ENCODE results near the gene ICAM1.

Gene ICAM1

DNA sequence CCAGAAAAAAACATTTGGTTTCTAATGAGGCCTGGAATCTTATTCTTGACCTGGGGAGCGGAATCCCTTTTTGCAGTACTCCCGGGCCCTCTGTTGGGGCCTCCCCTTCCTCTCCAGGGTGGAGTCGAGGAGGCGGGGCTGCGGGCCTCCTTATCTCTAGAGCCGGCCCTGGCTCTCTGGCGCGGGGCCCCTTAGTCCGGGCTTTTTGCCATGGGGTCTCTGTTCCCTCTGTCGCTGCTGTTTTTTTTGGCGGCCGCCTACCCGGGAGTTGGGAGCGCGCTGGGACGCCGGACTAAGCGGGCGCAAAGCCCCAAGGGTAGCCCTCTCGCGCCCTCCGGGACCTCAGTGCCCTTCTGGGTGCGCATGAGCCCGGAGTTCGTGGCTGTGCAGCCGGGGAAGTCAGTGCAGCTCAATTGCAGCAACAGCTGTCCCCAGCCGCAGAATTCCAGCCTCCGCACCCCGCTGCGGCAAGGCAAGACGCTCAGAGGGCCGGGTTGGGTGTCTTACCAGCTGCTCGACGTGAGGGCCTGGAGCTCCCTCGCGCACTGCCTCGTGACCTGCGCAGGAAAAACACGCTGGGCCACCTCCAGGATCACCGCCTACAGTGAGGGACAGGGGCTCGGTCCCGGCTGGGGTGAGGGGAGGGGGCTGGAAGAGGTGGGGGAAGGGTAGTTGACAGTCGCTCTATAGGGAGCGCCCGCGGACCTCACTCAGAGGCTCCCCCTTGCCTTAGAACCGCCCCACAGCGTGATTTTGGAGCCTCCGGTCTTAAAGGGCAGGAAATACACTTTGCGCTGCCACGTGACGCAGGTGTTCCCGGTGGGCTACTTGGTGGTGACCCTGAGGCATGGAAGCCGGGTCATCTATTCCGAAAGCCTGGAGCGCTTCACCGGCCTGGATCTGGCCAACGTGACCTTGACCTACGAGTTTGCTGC is 16.1 kb downstream of the ICAM1 start, which contains the start of gene ICAM4:
TSS of gene ICAM4 (plus strand) at position 153 of the 935 bp plus-strand sequence. CDS start at position 211, 58 bp downstream.
- TF ChIP-seq, protein P1, sequence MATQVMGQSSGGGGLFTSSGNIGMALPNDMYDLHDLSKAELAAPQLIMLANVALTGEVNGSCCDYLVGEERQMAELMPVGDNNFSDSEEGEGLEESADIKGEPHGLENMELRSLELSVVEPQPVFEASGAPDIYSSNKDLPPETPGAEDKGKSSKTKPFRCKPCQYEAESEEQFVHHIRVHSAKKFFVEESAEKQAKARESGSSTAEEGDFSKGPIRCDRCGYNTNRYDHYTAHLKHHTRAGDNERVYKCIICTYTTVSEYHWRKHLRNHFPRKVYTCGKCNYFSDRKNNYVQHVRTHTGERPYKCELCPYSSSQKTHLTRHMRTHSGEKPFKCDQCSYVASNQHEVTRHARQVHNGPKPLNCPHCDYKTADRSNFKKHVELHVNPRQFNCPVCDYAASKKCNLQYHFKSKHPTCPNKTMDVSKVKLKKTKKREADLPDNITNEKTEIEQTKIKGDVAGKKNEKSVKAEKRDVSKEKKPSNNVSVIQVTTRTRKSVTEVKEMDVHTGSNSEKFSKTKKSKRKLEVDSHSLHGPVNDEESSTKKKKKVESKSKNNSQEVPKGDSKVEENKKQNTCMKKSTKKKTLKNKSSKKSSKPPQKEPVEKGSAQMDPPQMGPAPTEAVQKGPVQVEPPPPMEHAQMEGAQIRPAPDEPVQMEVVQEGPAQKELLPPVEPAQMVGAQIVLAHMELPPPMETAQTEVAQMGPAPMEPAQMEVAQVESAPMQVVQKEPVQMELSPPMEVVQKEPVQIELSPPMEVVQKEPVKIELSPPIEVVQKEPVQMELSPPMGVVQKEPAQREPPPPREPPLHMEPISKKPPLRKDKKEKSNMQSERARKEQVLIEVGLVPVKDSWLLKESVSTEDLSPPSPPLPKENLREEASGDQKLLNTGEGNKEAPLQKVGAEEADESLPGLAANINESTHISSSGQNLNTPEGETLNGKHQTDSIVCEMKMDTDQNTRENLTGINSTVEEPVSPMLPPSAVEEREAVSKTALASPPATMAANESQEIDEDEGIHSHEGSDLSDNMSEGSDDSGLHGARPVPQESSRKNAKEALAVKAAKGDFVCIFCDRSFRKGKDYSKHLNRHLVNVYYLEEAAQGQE (IDR thresholded peaks at IDR 0.05; ENCODE audit: insufficient read depth in 1 of 2, low read depth in 2 of 2, low read length in 2 of 2) = no peak
- no peak for TF ChIP-seq SIN3A (IDR thresholded peaks at IDR 0.05; ENCODE audit: borderline replicate concordance, insufficient read depth, low read length)
- no peak for TF ChIP-seq TAF1 (IDR thresholded peaks at IDR 0.05; ENCODE audit: borderline replicate concordance, insufficient read depth, low read length)
- TF ChIP-seq POLR2AphosphoS5 (IDR thresholded peaks at IDR 0.05; ENCODE audit: low read depth, low read length) = no peak
- TF ChIP-seq FOXP2 (optimal IDR thresholded peaks at IDR 0.05; ENCODE audit: borderline replicate concordance, extremely low read depth, extremely low read length, insufficient read depth) = no peak

DNA sequence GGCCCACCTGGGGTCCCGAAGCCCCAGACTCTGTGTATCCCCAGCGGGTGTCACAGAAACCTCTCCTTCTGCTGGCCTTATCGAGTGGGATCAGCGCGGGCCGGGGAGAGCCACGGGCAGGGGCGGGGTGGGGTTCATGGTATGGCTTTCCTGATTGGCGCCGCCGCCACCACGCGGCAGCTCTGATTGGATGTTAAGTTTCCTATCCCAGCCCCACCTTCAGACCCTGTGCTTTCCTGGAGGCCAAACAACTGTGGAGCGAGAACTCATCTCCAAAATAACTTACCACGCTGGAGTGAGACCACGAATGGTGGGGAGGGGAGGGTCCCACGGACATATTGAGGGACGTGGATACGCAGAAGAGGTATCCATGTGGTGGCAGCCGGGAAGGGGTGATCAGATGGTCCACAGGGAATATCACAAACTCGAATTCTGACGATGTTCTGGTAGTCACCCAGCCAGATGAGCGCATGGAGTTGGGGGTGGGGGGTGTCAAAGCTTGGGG is 17.8 kb downstream of the ICAM1 start:
- no peak for TF ChIP-seq SIN3A (IDR thresholded peaks at IDR 0.05; ENCODE audit: borderline replicate concordance, insufficient read depth, low read length)
- TF ChIP-seq POLR2AphosphoS5 (IDR thresholded peaks at IDR 0.05; ENCODE audit: low read depth, low read length) = no peak
- TF ChIP-seq, protein P1 (IDR thresholded peaks at IDR 0.05; ENCODE audit: insufficient read depth in 1 of 2, low read depth in 2 of 2, low read length in 2 of 2) = no peak

DNA sequence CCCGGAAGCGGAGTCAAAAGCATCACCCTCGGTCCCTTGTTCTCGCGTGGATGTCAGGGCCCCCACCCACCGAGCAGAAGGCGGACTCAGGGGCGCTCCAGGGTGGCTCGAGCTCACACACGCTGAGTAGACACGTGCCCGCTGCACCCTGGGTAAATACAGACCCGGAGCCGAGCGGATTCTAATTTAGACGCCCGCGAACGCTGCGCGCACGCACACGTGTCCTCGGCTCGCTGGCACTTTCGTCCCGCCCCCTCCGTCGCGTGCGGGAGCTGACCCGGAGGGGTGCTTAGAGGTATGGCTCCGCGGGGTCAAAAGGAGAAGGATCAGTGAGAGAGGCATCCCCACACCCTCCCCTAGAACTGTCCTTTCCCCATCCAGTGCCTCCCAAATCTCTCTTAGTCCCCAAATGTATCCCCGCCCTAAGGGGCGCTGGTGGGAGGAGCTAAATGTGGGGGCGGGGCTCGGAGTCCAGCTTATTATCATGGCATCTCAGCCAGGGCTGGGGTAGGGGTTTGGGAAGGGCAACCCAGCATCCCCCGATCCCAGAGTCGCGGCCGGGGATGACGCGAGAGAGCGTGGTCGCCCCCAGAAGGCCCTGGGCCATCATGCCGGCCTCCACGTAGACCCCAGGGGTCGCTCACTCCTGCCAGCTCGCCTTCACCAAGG is 18.4 kb downstream of the ICAM1 start:
- TF ChIP-seq, protein P1 (IDR thresholded peaks at IDR 0.05; ENCODE audit: insufficient read depth in 1 of 2, low read depth in 2 of 2, low read length in 2 of 2) = no peak
- TF ChIP-seq TAF1 (IDR thresholded peaks at IDR 0.05; ENCODE audit: borderline replicate concordance, insufficient read depth, low read length) (no peak), SIN3A (IDR thresholded peaks at IDR 0.05; ENCODE audit: borderline replicate concordance, insufficient read depth, low read length) (no peak), FOXP2 (optimal IDR thresholded peaks at IDR 0.05; ENCODE audit: borderline replicate concordance, extremely low read depth, extremely low read length, insufficient read depth) (no peak), POLR2AphosphoS5 (IDR thresholded peaks at IDR 0.05; ENCODE audit: low read depth, low read length) (no peak)

DNA sequence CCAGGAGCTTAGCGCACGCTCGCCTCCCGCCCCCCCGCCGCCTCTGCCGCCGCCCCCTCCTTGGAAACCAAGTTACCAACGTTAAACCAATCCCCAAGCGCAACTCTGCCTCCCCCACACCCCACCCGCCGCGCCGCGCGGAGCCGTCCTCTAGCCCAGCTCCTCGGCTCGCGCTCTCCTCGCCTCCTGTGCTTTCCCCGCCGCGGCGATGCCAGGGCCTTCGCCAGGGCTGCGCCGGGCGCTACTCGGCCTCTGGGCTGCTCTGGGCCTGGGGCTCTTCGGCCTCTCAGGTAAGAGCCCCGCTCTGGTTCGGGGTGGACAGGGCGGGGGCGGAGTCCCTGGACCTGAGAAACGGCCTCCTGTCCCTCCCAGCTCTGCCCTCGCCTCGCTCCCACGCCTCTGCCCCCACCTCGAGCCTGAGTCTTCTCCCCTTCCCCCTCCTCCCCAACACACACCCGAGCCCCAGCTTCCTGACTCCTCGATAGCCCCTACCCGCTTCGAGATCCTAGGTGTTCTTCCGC is 19.0 kb downstream of the ICAM1 start, which contains the start of gene ICAM5:
TSS of gene ICAM5 (plus strand) at position 117 of the 521 bp plus-strand sequence. CDS start at position 209, 92 bp downstream.
- TF ChIP-seq POLR2AphosphoS5 (IDR thresholded peaks at IDR 0.05; ENCODE audit: low read depth, low read length) (no peak), TAF1 (IDR thresholded peaks at IDR 0.05; ENCODE audit: borderline replicate concordance, insufficient read depth, low read length) (no peak), SIN3A (IDR thresholded peaks at IDR 0.05; ENCODE audit: borderline replicate concordance, insufficient read depth, low read length) (no peak), FOXP2 (optimal IDR thresholded peaks at IDR 0.05; ENCODE audit: borderline replicate concordance, extremely low read depth, extremely low read length, insufficient read depth) (no peak)
- TF ChIP-seq, protein P1 (IDR thresholded peaks at IDR 0.05; ENCODE audit: insufficient read depth in 1 of 2, low read depth in 2 of 2, low read length in 2 of 2) = no peak

Data from PFSK-1 (cell line).